ENCODE results near the gene ATP2A1. TPM values are rescaled to one million over a fixed set of nuclear protein-coding genes. Genes with fewer than 3 reads are reported as not detected.
"Not testable (repeated sequence)": the region's sequence is repeated elsewhere in the genome, so short reads cannot be mapped to it uniquely, and the experiment has no call there.

The ATP2A1 gene
- total and polyA plus RNA-seq, 2 of the 4 experiments (the other 2 are of a cell fraction), result under 0.01 to 0.63 TPM

GRCh38 chr16:28926284-28926683 lies 48.0 kb downstream of the ATP2A1 start:
- intact Hi-C loops (cut with micrococcal nuclease), result loop anchor here (5.0 kb wide), 1 partner anchor 64 kb away; the partner anchor contains the start of gene SH2B1

More at GRCh38 chr16:28926284-28926683, 48.0 kb downstream of the ATP2A1 start:
- H2BK20ac ChIP-seq (ENCODE audit: low read depth, low read length); in situ Hi-C loops (cut with MboI; ENCODE audit: low sequenced_read_pairs); H3K18ac ChIP-seq (ENCODE audit: low read depth, low read length); H2AFZ ChIP-seq (replicated peaks; ENCODE audit: low read length, poor library complexity); H3K4me1 ChIP-seq (ENCODE audit: control insufficient read depth, insufficient read depth, low read length); H3K23ac ChIP-seq (ENCODE audit: low read depth, low read length); H3K27me3 ChIP-seq (ENCODE audit: control insufficient read depth, insufficient read depth, low read length); dilution Hi-C loops (cut with HindIII; ENCODE audit: low sequenced_read_pairs, unreplicated experiment); H2BK15ac ChIP-seq (ENCODE audit: low read depth, low read length); H3K4me3 ChIP-seq (ENCODE audit: insufficient read depth, low read depth, low read length); H3K4me2 ChIP-seq (ENCODE audit: low read depth, low read length); H3K9ac ChIP-seq (ENCODE audit: low read depth, low read length); H3K27ac ChIP-seq (ENCODE audit: insufficient read depth, low read length); H3K4ac ChIP-seq (ENCODE audit: low read depth, low read length); H3K36me3 ChIP-seq (ENCODE audit: control insufficient read depth, insufficient read depth, low read length); H4K20me1 ChIP-seq (ENCODE audit: insufficient read depth, low read length); BruUV-seq (replicated peaks); H4K5ac ChIP-seq (ENCODE audit: low read depth, low read length); H2AK9ac ChIP-seq (replicated peaks; ENCODE audit: low read depth, low read length, poor library complexity); H3K14ac ChIP-seq (replicated peaks; ENCODE audit: low read depth, low read length); DNase-seq; H4K8ac ChIP-seq (ENCODE audit: low read depth in 2 of 2, low read length in 2 of 2); ATAC-seq (ENCODE audit: low read depth); H3K9me1 ChIP-seq (ENCODE audit: insufficient read depth, low read length); H2AK5ac ChIP-seq (ENCODE audit: low read depth, low read length); H3K9me3 ChIP-seq (ENCODE audit: control insufficient read depth, insufficient read depth, low read length); H2BK5ac ChIP-seq (ENCODE audit: low read depth, low read length, poor library complexity, severe bottlenecking); H2BK120ac ChIP-seq (ENCODE audit: low read depth, low read length); H4K91ac ChIP-seq (ENCODE audit: insufficient read depth, low read depth, low read length); H3K56ac ChIP-seq (ENCODE audit: extremely low read depth, insufficient read depth, low read length): not testable (repeated sequence)
- WGBS, 2 experiments (ENCODE audit: extremely low coverage in 2 of 2, insufficient read length in 1 of 2), result no CpG with 5 or more reads among the region's 2 CpGs
- POLR2A ChIA-PET (ENCODE audit: unreplicated experiment), result interaction anchor here (0.7 kb wide), 1 partner anchor 17 kb away, joined by 4 read pairs; no protein-coding TSS in a partner anchor
- H3K79me1 ChIP-seq (ENCODE audit: low read depth in 1 of 2, low read length in 2 of 2), result peaks cover 0 to 13% of the 10 kb centered on the region in 2 experiments; a peak in 3 of 4 replicates
- CTCF ChIA-PET, result interaction anchor here (1.1 kb wide), 1 partner anchor 19 kb away, joined by 5 read pairs; no protein-coding TSS in a partner anchor
